MCF 10A (cell line): ENCODE measurements around the gene HOXC12. TPM values are rescaled to one million over a fixed set of nuclear protein-coding genes. Genes with fewer than 3 reads are reported as not detected.
A peak's percentile ranks its signal among the peaks of the same experiment; 100 is the strongest.

ENCODE experiments used
- BruUV-seq: library from RNA; stranded (reverse); fragments of 400-500 nt; replicated peaks from 2 replicates; lab custom pipeline; 2021; lab: Mats Ljungman, UMichigan
- CTCF ChIA-PET: fragments of 300-600 bp; sonication (Branson Sonifier 250); formaldehyde crosslinking; extraction: SDS; loops from one replicate; lab custom pipeline; 2021; ENCODE audit warnings: antibody characterized with exemption, inconsistent platforms; lab: Yijun Ruan, JAX
- POLR2A ChIA-PET: fragments of 300-600, 350-650 bp; sonication (Branson Sonifier 250); formaldehyde crosslinking; extraction: SDS; loops from one replicate; lab custom pipeline; 2020; ENCODE audit warnings: antibody characterized with exemption, inconsistent platforms; lab: Yijun Ruan, JAX
- DNase-seq: peaks from one replicate; pipeline ENCODE4 v3.0.0-alpha.2; 2018; ENCODE audit not compliant: unreplicated experiment
- H3K27ac Mint-ChIP-seq: one replicate; pipeline ENCODE4 v1.8.0; 2022; ENCODE audit warnings: mild to moderate bottlenecking, low read depth, mixed read lengths; ENCODE audit not compliant: unreplicated experiment
- H3K27me3 Mint-ChIP-seq: one replicate; pipeline ENCODE4 v1.8.0; 2022; ENCODE audit warnings: mixed read lengths; ENCODE audit not compliant: insufficient read depth, unreplicated experiment
- H3K36me3 Mint-ChIP-seq: one replicate; pipeline ENCODE4 v1.8.0; 2022; ENCODE audit warnings: mild to moderate bottlenecking, moderate library complexity, mixed read lengths; ENCODE audit not compliant: insufficient read depth, unreplicated experiment
- H3K4me1 Mint-ChIP-seq: one replicate; pipeline ENCODE4 v1.8.0; 2022; ENCODE audit warnings: mixed read lengths; ENCODE audit not compliant: insufficient read depth, unreplicated experiment
- H3K4me3 Mint-ChIP-seq: one replicate; pipeline ENCODE4 v1.8.0; 2022; ENCODE audit warnings: mild to moderate bottlenecking, moderate library complexity, mixed read lengths; ENCODE audit not compliant: unreplicated experiment
- H3K9me3 Mint-ChIP-seq: one replicate; pipeline ENCODE4 v1.8.0; 2022; ENCODE audit warnings: mixed read lengths; ENCODE audit not compliant: unreplicated experiment
- intact Hi-C: fragments of 100-400 bp; cut with micrococcal nuclease; formaldehyde crosslinking; loops from 2 replicates; pipeline ENCODE4 v1.14.1; 2022
- total RNA-seq: library from RNA; stranded (reverse); gene quantifications from 2 replicates; pipeline ENCODE4 v1.2.3, GENCODE V29; 2022
- TF ChIP-seq, protein P1 (sequence below): fragments of 200-600 bp; IDR thresholded peaks from one replicate; pipeline ENCODE4 v1.8.0; 2022; ENCODE audit warnings: antibody characterized with exemption, mild to moderate bottlenecking; ENCODE audit not compliant: unreplicated experiment

Gene HOXC12
- total RNA-seq, 1 experiment from 2014 or later = not detected

DNA sequence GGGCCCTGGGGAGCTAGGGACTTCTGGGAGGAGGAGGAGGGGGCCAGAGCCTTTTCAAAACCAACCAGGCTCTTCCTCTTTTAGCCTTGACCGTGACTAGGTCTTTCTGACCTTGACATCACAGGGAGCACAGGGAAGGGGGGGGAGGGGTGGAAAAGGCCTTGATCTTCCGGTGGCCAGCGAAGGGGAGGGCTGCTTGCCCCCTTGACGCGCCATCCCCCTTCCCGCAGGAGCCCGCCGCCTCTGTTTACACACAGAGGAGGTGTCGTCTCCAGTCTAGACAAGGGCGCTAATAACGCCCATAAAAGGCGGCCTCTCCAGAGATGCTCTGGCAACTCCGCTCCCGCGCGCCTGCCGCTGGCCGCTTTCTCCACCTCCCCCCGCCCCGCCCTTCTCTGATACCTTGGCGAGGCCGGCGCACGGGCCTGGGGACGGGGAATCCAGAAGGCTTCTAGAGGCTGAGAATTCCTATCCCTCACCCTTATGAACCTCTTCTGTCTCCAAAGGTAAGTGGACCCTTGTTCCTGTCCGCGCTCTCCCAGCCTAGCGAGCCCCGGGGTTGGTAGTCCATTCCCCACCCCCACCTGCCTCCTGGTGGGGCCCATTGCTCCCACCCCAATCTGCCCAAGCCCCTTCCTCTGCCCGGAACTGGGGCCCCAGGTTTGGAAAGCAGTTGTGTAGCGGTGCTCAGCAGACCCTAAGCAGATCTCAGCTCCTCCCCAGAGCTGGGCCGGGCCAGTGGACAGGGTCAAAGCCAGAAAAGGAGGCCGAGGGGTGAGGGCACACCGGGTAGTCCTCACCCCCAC, 4.9 kb upstream of the HOXC12 start:
- no peaks in the 10 kb centered on the region for H3K4me1 Mint-ChIP-seq
- POLR2A ChIA-PET = no interaction called here

DNA sequence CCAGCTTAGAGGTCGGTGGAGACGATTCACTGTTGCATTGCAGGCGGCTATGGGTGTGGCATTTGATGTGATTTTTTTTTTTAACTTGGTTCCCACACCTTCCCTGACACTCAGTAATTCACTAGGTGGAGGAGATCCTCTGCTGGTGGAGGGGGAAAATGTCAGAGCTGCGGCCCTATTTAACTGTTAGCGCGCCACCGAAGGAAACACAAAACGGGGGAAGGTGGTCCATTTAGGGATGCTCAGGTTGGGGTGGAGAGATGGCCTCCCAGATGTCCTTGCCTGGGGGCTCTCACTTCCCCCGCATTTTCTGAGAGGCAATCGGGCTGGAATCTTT, 4.3 kb upstream of the HOXC12 start:
- peaks cover 4% of the 10 kb centered on the region for H3K36me3 Mint-ChIP-seq
- ChIA-PET POLR2A (no interaction called here), CTCF (interaction anchor here (0.5 to 0.7 kb wide), 3 partner anchors 167 to 234 kb away, joined by 3 read pairs; no protein-coding TSS in a partner anchor)
- H3K9me3 Mint-ChIP-seq = no peaks in the 10 kb centered on the region
- peak; percentile 21 for DNase-seq
- no peak overlapping the region for H3K27ac Mint-ChIP-seq
- no peaks in the 10 kb centered on the region for H3K27me3 Mint-ChIP-seq
- H3K4me1 Mint-ChIP-seq = no peaks in the 10 kb centered on the region
- no peak overlapping the region for H3K4me3 Mint-ChIP-seq
- BruUV-seq = no TSS peak
- TF ChIP-seq, protein P1, sequence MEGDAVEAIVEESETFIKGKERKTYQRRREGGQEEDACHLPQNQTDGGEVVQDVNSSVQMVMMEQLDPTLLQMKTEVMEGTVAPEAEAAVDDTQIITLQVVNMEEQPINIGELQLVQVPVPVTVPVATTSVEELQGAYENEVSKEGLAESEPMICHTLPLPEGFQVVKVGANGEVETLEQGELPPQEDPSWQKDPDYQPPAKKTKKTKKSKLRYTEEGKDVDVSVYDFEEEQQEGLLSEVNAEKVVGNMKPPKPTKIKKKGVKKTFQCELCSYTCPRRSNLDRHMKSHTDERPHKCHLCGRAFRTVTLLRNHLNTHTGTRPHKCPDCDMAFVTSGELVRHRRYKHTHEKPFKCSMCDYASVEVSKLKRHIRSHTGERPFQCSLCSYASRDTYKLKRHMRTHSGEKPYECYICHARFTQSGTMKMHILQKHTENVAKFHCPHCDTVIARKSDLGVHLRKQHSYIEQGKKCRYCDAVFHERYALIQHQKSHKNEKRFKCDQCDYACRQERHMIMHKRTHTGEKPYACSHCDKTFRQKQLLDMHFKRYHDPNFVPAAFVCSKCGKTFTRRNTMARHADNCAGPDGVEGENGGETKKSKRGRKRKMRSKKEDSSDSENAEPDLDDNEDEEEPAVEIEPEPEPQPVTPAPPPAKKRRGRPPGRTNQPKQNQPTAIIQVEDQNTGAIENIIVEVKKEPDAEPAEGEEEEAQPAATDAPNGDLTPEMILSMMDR = no peak
- intact Hi-C loops = loop anchor here (1.0 kb wide), 1 partner anchor 180 kb away; no protein-coding TSS in a partner anchor

More for the DNA sequence above, 4.9 kb upstream of the HOXC12 start:
- no peak overlapping the region for H3K4me3 Mint-ChIP-seq
- intact Hi-C loops = loop anchor here (1.0 kb wide), 1 partner anchor 180 kb away; no protein-coding TSS in a partner anchor
- H3K27ac Mint-ChIP-seq = no peak overlapping the region
- TF ChIP-seq, protein P1 = no peak
- CTCF ChIA-PET = interaction anchor here (0.5 to 0.7 kb wide), 5 partner anchors 131 to 249 kb away, joined by 3 read pairs; no protein-coding TSS in a partner anchor
- H3K27me3 Mint-ChIP-seq = no peaks in the 10 kb centered on the region
- BruUV-seq = no TSS peak
- DNase-seq = no peak
- peaks cover 9% of the 10 kb centered on the region for H3K36me3 Mint-ChIP-seq
- no peaks in the 10 kb centered on the region for H3K9me3 Mint-ChIP-seq

DNA sequence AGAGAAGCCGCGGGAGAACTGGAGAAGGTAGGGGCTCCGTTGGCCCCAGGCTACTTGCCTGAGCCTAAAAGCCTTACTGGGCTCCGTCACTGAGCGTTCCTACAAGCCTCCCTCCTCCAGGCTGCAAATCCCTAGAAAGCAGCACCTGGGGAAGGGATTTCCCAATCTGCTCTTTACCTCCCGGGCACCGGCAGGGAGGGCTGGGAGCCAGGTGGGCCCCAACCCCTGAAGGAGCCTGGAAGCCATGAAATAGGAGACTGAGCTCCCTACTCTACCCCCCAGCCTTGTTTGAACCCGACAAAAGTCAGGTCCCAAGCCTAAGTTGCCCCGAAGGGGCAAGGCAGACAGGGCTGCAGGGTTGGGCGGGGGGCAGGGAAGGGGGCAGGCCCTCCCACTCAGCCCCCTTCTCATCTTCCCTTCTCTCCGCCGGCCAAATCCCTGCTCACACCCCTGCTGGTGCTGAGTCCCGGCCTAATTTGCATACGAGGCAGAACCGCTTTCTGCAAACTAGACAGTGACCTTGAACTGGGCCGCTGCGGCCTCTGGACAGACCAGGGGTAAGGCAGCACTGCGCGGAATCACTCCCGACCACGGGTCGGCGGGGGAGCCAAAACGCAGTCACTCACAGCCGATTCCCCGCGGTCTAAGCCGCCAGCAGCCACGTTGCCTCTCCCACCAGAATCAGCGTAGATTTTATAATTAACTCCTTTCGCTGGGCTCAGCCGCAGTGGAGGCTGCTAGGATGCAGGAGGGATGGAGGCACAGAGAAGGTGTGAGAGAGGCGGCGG, 3.7 kb upstream of the HOXC12 start:
- CTCF ChIA-PET = interaction anchor here (0.6 kb wide), 1 partner anchor 11 kb away, joined by 4 read pairs; no protein-coding TSS in a partner anchor
- H3K9me3 Mint-ChIP-seq = no peaks in the 10 kb centered on the region

More for the DNA sequence above, 3.7 kb upstream of the HOXC12 start:
- H3K27me3 Mint-ChIP-seq = no peaks in the 10 kb centered on the region
- H3K4me3 Mint-ChIP-seq = no peak overlapping the region
- no peak for DNase-seq
- TF ChIP-seq, protein P1 = no peak
- intact Hi-C loops = loop anchor here (1.0 kb wide), 1 partner anchor 181 kb away; no protein-coding TSS in a partner anchor
- no peak overlapping the region for H3K27ac Mint-ChIP-seq
- POLR2A ChIA-PET = interaction anchor here (0.6 kb wide), 1 partner anchor 19 kb away, joined by 3 read pairs; no protein-coding TSS in a partner anchor
- peaks cover 4% of the 10 kb centered on the region for H3K36me3 Mint-ChIP-seq
- BruUV-seq = no TSS peak
- H3K4me1 Mint-ChIP-seq = no peaks in the 10 kb centered on the region
